Neuron (in vitro differentiated cells): ENCODE data around the gene SSR3.
"Not testable (repeated sequence)": the region's sequence is repeated elsewhere in the genome, so short reads cannot be mapped to it uniquely, and the experiment has no call there.

Experiments
- H2AFZ ChIP-seq: one replicate; pipeline ENCODE4 v1.6.1; 2013; ENCODE audit warnings: low read depth, mild to moderate bottlenecking, inconsistent platforms, low read length, moderate library complexity
- H3K27me3 ChIP-seq: one replicate; pipeline ENCODE4 v1.6.1; 2013; ENCODE audit warnings: low read length; ENCODE audit not compliant: insufficient read depth
- H3K36me3 ChIP-seq: one replicate; pipeline ENCODE4 v1.6.1; 2013; ENCODE audit warnings: low read length; ENCODE audit not compliant: insufficient read depth
- H3K4me1 ChIP-seq: one replicate; pipeline ENCODE4 v1.6.1; 2013; ENCODE audit warnings: low read length; ENCODE audit not compliant: insufficient read depth
- H3K4me3 ChIP-seq: 2 replicates; pipeline ENCODE4 v1.5.1; 2013; ENCODE audit warnings: mild to moderate bottlenecking, low read length, moderate library complexity
- H3K9me3 ChIP-seq: one replicate; pipeline ENCODE4 v1.6.1; 2013; ENCODE audit warnings: low read length

Gene SSR3

DNA sequence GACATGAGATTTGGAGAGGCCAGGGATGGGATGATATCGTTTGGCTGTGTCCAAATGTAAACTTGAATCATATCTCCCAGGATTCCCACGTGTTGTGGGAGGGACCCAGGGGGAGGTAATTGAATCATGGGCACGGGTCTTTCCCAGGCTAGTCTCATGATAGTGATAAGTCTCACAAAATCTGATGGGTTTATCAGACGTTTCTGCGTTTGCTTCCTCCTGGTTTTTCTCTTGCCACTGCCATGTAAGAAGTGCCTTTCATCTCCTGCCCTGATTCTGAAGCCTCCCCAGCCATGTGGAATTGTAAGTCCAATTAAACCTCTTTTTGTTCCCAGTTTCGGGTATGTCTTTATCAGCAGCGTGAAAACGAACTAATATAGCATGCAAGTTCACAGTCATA is 7.6 kb upstream of the SSR3 start:
- not testable (repeated sequence) for H3K27me3 ChIP-seq, H3K4me1 ChIP-seq, H2AFZ ChIP-seq, H3K4me3 ChIP-seq, H3K9me3 ChIP-seq, H3K36me3 ChIP-seq

DNA sequence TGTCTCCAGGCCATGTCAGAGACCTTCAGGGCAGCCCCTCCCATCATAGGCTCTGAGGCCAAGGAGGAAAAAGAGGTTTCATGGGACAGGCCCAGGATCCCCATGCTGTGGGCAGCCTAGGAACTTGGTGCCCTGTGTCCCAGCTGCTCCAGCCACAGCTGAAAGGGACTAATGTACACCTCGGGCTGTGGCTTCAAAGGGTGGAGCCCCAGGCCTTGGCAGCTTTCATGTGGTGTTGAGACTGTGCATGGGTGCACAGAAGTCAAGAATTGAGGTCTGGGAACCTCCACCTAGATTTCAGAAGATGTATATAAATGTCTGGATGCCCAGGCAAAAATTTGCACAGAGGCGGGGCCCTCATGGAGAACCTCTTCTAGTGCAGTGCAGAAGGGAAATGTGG is 6.6 kb upstream of the SSR3 start:
- Histone ChIP-seq H3K9me3 (no peaks in the 10 kb centered on the region), H3K4me3 (no peak overlapping the region), H3K27me3 (peaks cover 3% of the 10 kb centered on the region), H2AFZ (no peak overlapping the region), H3K36me3 (no peaks in the 10 kb centered on the region), H3K4me1 (no peaks in the 10 kb centered on the region)

DNA sequence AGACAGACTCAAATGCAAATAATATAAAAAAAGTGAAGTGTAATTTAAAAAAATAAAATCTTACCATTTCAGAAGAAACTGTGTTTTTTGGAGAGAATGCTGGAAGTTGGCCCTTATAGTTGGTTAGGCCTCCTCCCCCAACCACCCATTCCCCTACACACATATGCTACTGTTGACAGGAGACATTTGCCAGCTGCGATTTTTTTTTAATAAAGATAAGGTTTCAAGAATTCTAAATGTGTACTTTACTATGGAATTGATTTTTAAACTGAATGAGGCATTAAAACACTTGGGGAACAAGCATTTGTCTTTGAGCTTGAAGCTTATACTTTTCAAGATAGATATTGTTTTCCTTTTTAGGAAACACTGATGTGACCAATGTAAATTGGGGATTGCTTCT is 4.4 kb upstream of the SSR3 start:
- Histone ChIP-seq H2AFZ (no peak overlapping the region), H3K9me3 (no peaks in the 10 kb centered on the region), H3K36me3 (no peaks in the 10 kb centered on the region), H3K4me1 (peaks cover 2% of the 10 kb centered on the region), H3K27me3 (peaks cover 3% of the 10 kb centered on the region), H3K4me3 (no peak overlapping the region)

DNA sequence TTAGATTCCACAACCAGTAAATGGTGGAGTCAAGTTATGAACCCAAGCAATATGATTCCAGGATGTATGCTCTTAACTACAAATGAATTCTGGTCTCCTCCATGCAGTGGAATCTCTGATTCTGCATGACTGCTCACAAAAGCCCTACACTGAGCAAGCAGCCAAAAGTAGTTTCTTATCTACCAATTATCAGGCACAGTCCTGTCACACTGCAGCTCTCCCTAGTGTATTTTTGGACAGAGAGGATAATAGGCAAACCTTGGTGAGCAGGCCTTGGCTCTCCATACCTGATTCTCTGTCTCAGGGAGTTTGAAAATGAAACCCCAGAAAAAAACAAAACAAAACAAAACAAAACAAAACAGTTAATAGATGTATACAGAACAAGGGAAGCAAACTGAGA is 3.5 kb upstream of the SSR3 start:
- Histone ChIP-seq H3K4me3 (no peak overlapping the region), H3K36me3 (no peaks in the 10 kb centered on the region), H2AFZ (no peak overlapping the region), H3K27me3 (peaks cover 2% of the 10 kb centered on the region), H3K9me3 (no peaks in the 10 kb centered on the region), H3K4me1 (peaks cover 10% of the 10 kb centered on the region)

DNA sequence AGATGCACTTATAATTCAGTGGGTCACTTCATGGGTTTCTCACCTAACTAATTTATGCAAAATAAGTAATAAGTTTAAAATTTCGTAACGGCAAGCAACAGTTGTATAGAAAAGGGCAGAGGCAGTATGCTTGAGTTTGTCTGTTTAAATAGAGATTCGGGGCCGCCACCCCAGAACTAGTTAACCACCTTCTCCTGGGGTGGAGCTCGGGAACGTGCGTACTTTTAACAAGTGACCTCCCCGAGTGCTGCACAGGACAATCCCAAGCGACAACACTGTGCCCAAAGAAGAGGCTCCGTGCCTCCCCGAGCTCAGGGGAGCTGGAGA is 439 bp downstream of the SSR3 start:
- H2AFZ ChIP-seq, result peak overlapping the region; percentile 59
- H3K4me3 ChIP-seq, result peak overlapping the region; percentile 92
- no peaks in the 10 kb centered on the region for H3K27me3 ChIP-seq
- peaks cover 15% of the 10 kb centered on the region for H3K4me1 ChIP-seq
- peaks cover 30% of the 10 kb centered on the region for H3K36me3 ChIP-seq
- no peaks in the 10 kb centered on the region for H3K9me3 ChIP-seq

DNA sequence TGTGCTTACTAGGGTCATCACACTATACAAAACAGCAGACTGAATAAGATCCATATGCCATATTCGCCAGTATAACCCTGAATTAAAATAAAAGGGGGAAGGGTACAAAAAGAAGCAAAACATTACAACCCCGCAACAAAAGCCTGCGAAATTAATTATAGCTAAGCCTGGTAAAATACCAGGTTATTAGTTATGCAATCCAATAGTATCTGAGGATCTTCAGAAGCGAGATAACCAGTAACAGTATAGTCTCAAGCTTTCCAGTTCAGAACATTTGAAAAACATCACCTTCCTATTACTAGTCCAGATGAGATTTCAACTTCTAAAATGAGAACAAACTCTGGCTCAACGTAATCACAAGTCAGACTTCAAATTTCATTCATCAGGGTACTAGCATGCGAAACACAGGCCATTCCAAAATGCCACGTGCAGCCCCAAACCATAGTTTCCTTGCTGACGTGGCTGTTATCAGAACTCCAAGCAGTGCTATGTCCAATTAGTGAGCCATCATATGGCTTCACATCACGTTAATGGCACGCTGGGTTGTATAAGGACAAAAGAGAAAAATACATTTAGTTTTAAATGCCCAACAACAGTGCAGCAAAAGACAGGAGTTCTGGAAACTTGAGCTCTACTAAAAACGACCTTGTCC is 1.1 kb downstream of the SSR3 start:
- H3K36me3 ChIP-seq, result peaks cover 36% of the 10 kb centered on the region
- peak overlapping the region; percentile 92 for H3K4me3 ChIP-seq
- no peak overlapping the region for H2AFZ ChIP-seq
- no peaks in the 10 kb centered on the region for H3K27me3 ChIP-seq
- H3K4me1 ChIP-seq, result peaks cover 15% of the 10 kb centered on the region
- H3K9me3 ChIP-seq, result no peaks in the 10 kb centered on the region

DNA sequence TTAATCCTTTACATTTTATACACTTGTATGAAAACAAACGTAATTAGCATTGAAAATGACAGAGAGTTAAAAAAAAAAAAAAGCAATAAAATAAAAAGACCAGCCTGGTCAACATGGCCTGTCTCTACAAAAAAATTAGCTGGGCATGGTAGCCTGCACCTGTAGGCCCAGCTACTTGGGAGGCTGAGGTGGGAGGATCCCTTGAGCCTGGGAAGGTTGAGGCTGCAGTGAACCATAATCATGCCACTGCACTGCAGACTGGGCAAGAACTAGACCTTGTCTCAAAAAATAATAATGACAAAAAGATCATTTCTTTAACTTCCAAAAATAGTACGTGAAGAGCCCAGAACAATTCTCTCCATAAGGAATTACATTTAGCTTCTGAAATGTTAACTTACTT is 1.9 kb downstream of the SSR3 start:
- no peaks in the 10 kb centered on the region for H3K27me3 ChIP-seq
- H3K36me3 ChIP-seq, result peaks cover 44% of the 10 kb centered on the region
- H3K4me1 ChIP-seq, result peaks cover 22% of the 10 kb centered on the region
- no peaks in the 10 kb centered on the region for H3K9me3 ChIP-seq
- peak overlapping the region; percentile 92 for H3K4me3 ChIP-seq
- H2AFZ ChIP-seq, result no peak overlapping the region

DNA sequence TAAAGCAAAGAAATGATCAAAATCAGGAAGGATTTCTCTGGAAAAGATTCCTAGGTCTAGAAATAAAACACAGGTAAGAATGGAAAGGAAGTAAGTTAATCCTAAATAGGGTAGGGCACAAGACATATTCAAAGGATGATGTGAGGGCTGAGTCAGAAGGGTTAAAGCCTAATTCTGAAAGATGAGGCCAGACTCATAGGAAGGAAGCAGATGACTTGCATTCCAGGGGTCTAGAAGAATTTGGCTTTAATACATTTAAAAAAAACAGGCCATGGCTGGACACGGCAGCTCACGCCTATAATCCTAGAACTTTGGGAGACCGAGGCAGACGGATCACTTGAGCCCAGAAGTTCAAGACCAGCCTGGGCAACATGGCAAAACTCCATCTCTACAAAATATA is 3.2 kb downstream of the SSR3 start:
- no peak overlapping the region for H3K4me3 ChIP-seq
- H3K9me3 ChIP-seq, result no peaks in the 10 kb centered on the region
- H2AFZ ChIP-seq, result no peak overlapping the region
- H3K36me3 ChIP-seq, result peaks cover 56% of the 10 kb centered on the region
- H3K4me1 ChIP-seq, result peaks cover 33% of the 10 kb centered on the region
- no peaks in the 10 kb centered on the region for H3K27me3 ChIP-seq

DNA sequence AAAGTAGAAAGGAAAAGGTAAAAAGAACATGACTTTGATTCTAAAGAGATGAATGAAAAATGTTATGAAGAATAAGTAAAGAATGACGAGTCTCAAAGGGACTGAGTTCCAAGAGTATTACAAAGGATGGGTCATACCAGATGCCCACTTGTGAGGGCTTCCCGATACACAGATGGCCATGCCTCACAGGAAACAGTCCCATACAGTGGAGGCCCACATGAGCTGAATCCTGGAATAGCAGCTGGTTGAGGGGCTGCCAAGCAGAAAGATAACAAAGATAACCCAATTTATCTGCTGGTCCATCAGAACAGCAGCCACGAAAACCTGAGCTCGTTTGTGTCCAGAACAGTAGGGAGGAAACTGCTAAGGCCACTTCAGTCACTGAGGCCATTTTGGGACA is 3.7 kb downstream of the SSR3 start:
- H3K36me3 ChIP-seq, result peaks cover 61% of the 10 kb centered on the region
- no peaks in the 10 kb centered on the region for H3K27me3 ChIP-seq
- no peak overlapping the region for H3K4me3 ChIP-seq
- no peak overlapping the region for H2AFZ ChIP-seq
- peaks cover 33% of the 10 kb centered on the region for H3K4me1 ChIP-seq
- H3K9me3 ChIP-seq, result no peaks in the 10 kb centered on the region

DNA sequence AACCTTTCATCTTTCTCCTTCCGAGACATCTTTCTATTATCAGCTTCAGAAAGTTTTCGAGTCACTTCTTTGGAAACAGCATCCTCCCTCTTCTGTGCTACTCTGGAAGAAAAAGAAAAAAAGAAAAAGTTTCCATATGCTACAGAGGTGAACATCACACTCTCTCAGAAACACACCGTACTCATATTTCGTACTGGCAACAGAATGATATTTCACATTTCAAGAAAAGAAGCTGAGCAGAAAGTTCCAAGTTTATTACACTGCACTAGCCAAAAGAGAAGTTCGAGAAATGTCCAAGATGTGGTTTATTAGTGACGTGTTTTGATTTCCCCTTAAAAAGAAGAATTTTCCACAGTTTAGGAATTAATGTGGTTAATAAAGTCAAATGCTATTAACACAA is 6.0 kb downstream of the SSR3 start:
- no peaks in the 10 kb centered on the region for H3K9me3 ChIP-seq
- H3K36me3 ChIP-seq, result peaks cover 79% of the 10 kb centered on the region
- H3K4me1 ChIP-seq, result peaks cover 28% of the 10 kb centered on the region
- H3K27me3 ChIP-seq, result no peaks in the 10 kb centered on the region
- H2AFZ ChIP-seq, result no peak overlapping the region
- no peak overlapping the region for H3K4me3 ChIP-seq

DNA sequence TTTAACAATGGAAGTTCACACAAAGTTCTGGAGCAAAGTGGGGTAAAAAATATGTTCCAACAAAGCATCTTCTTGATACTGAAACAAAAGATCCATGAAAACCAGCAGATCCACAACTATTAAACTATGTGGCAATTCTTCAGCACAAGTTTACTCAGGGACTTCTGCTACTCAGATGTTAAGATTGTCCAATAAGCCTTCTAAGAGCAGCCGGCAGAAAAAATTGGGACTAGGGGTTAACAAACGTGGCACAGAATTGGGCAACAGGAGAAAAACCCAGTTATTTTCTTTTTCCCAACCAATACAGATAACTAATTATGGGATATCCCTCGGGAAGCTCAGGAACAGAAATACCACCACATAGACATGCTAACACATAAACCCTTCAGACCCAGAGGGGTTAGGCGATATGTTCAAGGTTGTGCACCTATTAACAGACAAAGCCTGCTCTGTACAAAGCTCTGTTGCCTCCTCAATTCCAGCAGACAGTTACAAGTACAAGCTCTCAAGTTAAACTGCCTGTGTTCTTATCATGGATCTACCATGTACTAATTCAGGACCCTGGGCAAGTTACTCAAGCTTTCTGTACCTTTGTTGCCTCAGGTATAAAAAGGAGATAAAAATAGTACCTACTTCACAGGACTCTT is 6.8 kb downstream of the SSR3 start:
- H3K27me3 ChIP-seq, result no peaks in the 10 kb centered on the region
- no peaks in the 10 kb centered on the region for H3K9me3 ChIP-seq
- H2AFZ ChIP-seq, result no peak overlapping the region
- H3K4me1 ChIP-seq, result peaks cover 20% of the 10 kb centered on the region
- H3K36me3 ChIP-seq, result peaks cover 84% of the 10 kb centered on the region
- H3K4me3 ChIP-seq, result no peak overlapping the region

DNA sequence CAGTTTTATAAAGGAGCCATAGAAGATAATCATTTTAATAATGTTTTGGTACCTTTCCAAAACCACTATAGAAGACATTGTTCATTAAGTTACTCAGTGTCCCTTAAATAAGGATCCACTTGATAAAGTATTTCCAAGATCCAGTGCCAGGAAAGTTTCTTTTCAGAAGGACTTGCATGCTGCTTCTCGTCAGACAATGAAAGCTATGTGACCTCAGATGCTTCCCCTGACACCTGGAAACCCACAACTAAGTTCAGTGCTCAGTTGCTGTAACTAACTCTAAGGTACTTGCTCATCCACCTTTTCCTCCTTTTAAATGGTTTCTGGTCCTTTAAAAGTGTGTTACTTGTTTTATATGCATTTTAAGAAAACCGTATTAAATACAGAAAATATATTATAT is 7.3 kb downstream of the SSR3 start:
- Histone ChIP-seq H3K4me3 (no peak overlapping the region), H3K27me3 (no peaks in the 10 kb centered on the region), H3K36me3 (peaks cover 83% of the 10 kb centered on the region), H2AFZ (no peak overlapping the region), H3K4me1 (peaks cover 17% of the 10 kb centered on the region), H3K9me3 (no peaks in the 10 kb centered on the region)

DNA sequence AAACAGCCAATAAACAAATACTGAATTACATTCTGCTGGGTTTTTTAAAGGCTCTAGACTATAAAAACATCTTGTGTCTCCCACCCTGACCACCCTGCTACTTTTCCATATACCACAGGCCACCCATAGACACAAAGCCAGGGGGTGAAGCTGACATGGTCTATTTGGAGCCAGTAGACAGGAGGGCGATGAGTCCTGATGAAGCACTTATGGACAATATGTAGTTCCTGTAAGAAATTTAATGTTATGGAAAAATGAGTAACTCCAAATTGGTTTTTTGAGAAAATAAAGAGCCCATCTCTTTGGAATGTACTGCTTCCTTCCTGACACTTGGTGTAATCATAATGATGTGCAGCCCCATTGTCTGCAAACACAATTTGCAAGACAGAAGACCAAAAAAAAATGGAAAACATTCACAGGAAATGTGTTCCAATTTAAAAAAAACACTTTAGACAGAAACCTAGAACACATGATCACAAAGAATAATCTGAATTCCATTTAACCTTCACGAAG is 11.8 kb downstream of the SSR3 start:
- Histone ChIP-seq H3K4me1 (peaks cover 13% of the 10 kb centered on the region), H3K36me3 (peaks cover 66% of the 10 kb centered on the region), H2AFZ (no peak overlapping the region), H3K9me3 (no peaks in the 10 kb centered on the region), H3K27me3 (no peaks in the 10 kb centered on the region), H3K4me3 (no peak overlapping the region)
